Measurements from ENCODE around the gene LRRK1.
"Not testable (repeated sequence)": the region's sequence is repeated elsewhere in the genome, so short reads cannot be mapped to it uniquely, and the experiment has no call there.

LRRK1 gene

DNA sequence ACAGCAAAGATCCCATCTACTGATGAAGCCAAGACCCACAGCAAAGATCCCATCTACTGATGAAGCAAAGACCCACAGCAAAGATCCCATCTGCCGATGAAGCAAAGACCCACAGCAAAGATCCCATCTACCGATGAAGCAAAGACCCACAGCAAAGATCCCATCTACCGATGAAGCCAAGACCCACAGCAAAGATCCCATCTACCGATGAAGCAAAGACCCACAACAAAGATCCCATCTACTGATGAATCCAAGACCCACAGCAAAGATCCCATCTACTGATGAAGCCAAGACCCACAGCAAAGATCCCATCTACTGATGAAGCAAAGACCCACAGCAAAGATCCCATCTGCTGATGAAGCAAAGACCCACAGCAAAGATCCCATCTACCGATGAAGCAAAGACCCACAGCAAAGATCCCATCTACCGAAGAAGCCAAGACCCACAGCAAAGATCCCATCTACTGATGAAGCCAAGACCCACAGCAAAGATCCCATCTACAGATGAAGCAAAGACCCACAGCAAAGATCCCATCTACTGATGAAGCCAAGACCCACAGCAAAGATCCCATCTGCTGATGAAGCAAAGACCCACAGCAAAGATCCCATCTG, 176.7 kb downstream of the LRRK1 start:
- DNase-seq (ENCODE audit: low spot score) = not testable (repeated sequence)

DNA sequence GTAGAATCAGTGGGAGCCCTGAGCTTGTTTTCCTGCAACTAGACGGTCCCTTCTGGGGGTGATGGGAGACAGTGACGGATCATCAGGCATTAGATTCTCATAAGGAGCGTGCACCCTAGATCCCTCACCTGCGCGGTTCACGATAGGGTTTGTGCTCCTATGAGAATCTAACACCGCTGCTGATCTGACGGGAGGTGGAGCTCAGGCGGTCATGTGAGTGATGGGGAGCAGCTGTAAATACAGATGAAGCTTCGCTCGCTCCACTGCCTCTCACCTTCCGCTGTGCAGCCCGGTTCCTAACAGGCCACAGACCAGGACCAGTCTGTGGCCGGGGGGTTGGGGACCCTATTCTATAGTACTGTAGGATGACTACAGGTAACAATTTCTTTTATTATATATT, 178.0 kb downstream of the LRRK1 start:
- DNase-seq (ENCODE audit: low spot score) = no peak

DNA sequence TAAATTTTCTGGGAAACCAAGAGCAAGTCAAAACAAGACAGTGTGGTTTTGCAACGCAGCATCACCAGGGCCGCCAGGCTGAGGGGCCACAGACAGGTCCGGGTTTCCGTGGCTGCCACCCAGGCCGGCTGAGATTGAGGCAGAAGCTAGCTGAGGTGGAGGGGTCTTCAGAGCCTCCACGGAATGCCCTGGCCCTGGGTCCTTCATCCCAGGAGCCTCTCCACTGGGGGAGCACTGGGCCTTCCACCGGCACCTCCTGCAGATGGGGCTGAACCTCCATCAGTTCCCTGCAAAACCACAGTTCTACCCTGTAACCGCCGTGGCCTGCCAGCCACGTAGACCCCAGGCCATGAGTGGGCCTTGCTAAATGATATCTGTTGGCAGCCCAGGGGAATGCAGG, 180.0 kb downstream of the LRRK1 start:
- no peak for DNase-seq (ENCODE audit: low spot score)

DNA sequence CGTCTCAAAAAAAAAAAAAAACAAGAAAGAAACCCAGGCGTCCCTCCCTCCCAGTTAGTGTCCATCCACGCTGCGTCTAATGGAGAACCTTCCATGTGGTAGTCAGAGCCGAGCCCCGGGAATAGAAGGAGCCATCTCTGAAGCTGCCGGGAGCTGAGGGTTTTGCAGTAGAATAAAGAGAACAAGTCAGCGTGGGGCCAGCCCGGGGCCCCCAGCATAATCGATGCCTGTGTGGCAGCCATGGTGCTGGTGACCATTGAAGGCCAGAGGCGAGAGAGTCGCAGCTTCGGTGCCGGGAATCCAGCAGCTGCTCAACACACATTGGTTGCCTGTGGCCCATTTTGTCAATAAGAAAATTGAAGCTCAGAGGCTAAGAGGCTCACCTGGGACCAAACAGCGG, 181.0 kb downstream of the LRRK1 start:
- no peak for DNase-seq (ENCODE audit: low spot score)

DNA sequence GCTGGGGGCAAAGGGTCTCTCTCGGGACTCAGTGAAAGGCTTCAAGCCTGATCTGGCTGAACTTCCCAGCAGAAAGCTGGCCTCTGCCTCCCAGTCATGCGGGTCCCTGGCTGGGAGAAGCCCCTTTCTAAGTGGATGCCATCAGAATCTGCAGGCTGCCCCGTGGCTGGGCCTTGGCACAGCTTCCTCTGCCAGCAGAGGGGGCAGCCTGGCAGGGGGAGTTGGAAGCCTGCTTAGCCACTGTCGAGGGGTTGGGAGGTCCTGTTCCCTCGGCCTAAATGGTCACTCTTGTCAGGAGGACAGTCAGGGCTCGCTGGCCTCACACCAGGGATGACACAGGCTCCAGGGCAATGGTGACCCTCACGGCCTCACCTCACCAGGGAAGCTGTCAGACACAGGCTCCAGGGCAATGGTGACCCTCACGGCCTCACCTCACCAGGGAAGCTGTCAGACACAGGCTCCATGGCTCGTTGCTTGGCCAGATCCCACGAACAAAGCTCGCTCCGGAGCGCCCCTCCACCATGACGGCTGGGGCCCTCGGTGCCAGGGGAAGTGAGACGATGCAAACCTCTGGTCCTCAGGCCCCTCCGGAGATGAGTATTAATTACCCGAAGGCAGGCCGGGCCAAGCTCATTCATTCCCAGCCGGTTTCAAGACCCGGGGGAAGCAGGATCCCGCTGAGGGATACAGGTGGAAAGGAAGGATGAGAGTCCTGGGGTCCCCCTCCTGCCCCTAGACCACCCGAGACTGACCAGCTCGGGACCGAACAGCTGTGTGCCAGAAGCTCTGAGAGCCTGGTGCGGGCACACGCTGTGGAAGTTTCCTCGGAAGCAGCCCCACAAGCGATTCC, 181.7 kb downstream of the LRRK1 start:
- DNase-seq (ENCODE audit: low spot score) = no peak

DNA sequence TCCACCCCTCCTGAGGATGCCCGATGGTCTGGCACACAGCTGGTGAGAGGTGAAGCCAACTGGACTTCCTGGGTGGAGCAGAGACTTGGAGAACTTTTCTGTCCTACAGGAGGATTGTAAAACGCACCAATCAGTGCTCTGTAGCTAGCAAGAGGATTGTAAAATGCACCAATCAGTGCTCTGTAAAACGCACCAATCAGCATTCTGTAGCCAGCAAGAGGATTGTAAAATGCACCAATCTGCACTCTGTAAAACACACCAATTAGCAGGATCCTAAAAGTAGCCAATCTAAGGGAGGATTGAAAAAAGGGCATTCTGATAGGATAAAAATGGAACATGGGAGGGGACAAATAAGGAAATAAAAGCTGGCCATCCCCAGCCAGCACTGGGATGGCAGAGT, 182.5 kb downstream of the LRRK1 start:
- DNase-seq (ENCODE audit: low spot score) = no peak

DNA sequence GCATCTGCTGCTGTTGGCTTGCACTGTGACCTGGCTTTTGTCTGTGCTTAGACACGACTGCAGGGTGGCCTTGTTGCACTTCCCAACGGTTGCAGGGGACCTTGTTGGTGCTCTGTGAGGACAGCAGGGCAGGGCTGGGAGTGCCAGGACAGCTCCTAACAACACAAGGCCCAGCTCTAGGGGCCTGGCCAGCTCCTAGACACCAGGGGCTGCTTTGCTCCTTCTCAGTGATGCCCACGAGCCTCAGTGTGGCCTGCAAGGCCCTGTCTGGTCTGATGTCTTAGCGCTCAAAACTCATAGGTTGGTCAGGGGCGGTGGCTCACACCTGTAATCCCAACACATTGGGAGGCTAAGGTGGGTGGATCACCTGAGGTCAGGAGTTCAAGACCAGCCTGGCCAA, 183.6 kb downstream of the LRRK1 start:
- no peak for DNase-seq (ENCODE audit: low spot score)

DNA sequence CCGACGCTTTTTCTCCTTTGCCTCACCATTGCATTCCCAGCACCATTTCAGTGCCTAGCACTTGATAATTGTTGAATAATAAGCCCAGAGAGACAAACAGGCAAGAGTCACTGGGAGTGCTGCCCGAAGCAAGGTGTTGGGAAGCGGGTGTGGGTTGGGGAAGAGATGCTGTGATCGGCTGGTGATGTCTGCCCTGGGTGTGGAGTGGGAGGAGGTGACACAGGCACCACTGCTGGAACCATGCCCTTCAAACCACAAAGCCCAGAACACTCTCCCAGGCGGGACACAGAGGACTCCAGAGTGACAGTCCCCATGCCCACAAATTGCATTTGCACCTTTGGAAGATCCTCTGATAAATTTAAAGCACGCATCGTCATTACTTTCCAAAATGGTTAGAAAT, 184.4 kb downstream of the LRRK1 start:
- no peak for DNase-seq (ENCODE audit: low spot score)

DNA sequence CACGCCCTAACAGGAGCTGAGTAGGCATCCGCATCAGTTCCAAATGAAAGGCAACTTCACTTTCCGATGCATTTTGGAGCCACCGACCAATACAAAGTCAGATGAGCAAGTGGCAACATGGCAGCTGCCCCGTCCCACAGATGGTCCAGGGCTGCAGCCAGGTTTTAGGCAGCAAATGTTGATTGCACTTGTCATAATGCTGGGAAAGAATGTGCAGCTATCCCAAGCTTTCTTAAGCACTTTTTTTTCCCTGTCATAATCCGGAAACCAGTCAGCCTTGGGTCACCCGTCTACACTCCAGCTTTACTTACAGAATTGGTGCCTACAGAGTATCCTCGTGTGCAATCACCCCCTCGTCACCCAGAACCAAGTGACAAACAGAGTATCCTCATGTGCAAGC, 185.0 kb downstream of the LRRK1 start:
- DNase-seq (ENCODE audit: low spot score) = no peak

DNA sequence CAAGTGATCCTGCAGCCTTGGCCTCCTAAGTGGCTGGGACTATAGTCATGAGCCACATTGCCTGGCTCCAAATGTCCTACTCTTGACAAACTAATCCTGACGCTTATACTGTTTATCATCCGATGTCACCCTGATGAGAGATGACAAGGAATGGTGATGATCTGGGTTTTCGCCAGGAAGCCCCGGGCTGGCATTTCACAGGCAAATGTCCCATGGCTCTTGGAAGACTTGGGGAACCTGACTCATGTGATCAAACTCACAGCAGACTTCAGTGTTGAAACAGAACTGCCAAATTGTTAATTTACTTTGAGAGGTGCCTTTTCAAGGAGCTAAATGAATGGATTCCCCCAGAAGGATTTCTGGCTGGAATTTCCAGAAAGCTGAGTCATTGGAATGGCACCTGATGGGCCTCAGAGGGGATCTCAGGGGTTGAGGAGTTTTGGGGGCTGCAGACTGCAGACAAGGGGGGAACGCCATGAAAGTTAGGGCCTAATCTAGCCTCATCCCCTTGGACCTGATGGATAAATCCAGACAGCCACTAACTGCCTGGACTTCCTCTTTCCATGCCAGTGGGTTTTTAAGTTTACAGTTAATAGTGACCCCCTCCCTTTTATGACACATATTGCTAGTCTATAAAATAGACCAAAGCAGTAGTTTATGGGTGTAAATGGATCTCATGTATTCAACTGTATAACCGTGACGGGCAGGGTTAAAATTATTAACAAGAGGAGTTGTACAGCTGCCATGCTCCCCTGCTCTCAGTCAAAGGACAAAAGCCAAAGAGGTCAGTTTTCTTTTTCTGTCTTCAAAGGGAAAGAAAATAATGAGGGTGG, 186.1 kb downstream of the LRRK1 start:
- DNase-seq (ENCODE audit: low spot score) = no peak

DNA sequence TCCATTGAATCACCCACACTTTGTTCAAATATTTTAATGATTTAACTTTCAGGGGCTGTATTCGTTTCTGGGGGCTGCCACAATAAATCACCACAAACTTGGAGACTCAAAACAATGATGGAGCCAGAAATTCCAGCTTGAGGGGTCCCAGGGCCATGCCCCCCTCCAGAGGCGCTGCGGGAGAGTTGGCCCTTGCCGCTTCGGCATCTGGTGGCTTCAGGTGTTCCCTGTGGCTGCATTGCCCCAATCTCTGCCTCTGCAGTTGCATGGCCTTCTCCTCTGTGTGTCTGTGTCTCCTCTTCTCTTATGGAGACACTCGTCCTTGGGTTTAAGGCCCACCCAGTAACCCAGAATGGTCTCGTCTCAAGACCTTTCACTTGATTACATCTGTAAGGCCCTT, 187.9 kb downstream of the LRRK1 start:
- no peak for DNase-seq (ENCODE audit: low spot score)

DNA sequence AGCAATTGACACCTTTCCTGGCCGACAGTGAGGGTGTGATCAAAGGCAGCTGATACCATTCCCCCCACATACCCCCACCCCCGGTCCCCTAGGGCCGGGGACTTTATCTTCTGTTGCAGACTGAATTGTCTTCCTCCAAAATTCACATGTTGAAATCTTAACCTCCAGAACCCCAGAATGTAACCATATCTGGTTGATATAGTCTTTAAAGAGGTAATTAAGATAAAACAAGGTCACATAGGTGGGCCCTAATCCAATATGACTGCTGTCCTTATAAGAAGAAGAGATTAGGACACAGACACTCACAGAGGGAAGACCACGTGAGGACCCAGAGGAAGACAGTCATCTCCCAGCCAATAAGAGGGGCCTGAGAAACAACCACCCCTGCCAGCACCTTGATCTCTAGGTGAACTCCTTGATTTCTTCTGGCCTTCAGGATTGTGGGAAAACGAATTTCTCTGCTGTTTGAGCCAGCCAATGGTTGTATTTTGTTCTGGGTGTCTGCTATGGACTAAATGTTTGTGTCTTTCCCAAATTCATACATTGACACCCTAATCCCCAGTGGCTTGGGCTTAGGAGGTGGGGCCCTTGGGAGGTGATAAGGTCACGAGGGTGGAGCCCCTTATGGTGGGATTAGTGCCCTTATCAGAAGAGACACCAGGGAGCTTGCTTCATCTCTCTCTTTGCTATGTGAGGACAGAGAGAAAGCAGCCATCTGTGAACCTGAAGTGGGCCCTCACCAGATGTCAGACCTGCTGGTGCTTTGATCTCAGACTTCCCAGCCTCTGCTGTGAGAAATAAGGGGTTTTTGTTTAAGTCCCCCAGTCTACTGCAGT, 188.7 kb downstream of the LRRK1 start:
- no peak for DNase-seq (ENCODE audit: low spot score)

DNA sequence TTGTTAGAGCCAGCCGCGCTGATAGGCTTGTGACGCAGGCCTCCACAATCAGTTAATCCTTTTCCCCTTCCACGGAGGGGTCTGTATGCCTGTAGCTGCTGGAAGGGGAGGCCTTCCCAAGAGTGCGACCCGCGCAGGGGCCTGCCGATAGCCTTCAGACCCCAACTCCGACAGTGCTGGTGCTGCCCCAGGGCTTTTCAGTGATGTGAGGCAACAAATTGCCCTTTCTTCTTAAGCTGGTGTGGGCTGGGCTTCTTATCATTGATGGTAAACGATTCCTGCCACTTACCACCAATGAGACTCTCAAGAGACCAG, 189.3 kb downstream of the LRRK1 start:
- DNase-seq (ENCODE audit: low spot score) = no peak

DNA sequence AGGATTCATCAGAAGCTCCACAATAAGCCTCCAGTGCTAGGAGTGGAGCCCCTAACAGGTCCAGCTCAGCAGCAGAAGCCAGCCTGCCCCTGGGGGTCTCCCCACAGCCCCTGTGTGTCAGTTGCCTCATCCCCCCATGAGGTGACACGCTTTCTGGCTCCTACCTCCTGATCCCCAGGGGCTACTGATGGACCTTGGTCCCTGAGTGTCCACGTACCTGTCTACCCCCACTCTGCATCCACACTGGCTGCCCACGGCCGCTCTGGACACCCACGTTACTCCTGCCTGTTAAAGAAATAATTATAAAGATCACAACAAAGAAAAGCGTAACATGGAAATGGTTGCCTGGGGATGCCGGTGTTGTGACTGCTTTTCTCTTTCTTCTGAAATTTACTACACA, 189.6 kb downstream of the LRRK1 start:
- DNase-seq (ENCODE audit: low spot score) = no peak

DNA sequence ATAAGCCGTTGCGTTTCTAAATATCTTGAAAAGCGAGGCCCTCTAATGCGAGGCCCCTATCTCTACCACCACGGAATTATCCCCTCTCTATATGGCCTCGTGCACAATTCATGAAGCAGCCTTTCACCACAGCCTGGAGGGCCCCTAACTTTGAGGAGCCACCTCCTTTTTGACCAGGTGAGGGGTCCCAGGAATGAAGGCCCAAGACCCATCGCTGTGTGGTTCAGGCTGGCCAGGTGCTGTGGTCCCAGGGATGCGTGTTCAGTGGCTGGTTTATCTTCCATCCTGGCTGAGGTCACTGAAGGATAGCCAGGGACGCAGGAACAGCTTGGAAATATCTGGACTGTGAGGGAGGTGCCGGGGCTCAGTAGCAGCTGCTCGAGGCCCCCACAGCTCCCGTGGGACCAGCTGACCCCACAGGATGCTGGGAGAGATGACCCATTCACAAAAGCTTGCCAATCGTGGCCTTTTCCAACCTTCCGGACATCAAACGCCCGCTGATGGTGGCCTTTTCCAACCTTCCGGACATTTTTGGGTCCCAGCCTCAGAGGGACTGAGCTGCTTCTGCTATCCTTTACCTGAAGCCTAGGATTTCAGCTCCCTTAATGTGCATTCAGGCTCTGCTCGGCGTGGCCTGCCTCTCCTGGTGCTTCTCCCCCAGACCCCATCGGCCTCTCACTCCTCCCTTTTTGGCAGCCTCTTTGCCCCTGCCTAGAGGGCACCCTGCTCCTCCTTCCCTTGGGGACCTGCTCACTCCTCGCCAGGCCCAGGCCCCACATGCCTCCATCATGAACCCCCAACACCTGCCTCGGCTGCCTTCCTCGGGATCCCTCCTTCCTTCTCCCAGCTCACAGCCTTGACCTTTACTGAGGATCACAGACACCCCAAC, 191.8 kb downstream of the LRRK1 start:
- DNase-seq (ENCODE audit: low spot score) = no peak

DNA sequence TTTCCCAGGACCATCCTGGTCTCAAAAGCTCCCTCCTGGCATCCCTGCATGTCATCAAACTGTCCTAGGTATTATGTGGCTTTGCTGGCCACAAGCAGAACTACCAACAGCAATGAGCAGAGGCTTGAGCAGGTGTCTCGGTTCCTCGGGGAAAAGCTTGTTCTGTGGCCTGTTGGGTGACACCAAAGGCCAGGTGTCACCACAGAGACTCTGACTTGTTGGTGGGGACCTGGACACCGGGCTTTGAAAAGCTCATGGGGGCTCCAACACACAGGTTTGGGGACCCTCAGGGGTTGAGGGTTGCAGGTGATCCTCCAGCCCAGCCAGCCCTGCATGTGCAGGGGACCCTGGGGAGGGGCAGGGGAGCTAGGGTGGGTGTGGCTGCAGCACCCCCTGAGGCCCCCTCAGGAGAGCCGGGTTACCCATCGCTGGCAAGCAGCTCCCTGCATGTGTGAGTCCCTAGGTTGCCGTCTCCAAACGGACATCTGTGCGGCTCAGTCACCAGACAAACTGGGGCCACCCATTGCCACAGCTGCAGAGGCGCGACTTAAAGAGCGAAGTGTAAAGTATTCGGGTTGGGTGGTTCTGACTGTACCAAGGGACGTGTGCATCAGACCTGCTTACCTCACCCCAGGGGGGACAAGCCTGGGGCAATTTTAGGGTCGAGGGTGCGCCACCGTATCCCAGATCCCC, 192.6 kb downstream of the LRRK1 start:
- DNase-seq (ENCODE audit: low spot score) = no peak

DNA sequence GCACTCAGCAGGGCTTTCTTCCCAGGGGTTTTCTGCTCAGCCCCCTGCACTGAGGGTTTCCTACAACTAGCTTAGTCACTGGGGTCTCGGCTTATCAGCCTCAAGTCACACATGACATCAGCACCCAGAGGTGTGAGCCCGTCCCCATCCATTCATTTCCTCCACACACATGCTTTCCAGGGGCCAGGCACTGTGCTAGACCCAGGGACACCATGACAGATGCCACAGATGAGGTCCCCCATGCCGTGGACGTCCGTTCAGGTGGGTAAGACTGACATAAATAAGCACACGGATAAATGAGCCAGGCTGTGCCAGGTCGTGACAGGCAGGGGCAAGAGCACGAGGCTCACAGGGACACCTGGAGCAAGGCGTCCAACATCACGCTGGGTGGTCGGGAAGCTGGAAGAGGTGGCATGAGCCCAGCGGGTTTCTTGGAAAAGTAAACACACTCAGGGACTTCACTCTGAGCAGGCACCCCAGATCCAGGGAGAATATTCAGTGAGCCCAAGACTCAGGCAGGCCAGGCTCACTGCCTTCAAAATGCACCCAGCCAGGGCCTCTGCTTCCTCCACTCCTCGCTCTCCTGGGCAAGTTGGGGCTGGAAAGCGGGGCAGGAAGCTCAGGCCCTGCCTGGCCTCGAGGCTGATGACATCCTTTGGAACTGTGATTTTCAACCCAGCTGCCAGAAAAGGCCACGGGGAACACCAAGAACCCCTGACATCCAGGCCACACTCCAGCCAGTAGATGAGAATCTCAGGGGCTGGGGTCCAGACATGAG, 193.4 kb downstream of the LRRK1 start:
- no peak for DNase-seq (ENCODE audit: low spot score)

DNA sequence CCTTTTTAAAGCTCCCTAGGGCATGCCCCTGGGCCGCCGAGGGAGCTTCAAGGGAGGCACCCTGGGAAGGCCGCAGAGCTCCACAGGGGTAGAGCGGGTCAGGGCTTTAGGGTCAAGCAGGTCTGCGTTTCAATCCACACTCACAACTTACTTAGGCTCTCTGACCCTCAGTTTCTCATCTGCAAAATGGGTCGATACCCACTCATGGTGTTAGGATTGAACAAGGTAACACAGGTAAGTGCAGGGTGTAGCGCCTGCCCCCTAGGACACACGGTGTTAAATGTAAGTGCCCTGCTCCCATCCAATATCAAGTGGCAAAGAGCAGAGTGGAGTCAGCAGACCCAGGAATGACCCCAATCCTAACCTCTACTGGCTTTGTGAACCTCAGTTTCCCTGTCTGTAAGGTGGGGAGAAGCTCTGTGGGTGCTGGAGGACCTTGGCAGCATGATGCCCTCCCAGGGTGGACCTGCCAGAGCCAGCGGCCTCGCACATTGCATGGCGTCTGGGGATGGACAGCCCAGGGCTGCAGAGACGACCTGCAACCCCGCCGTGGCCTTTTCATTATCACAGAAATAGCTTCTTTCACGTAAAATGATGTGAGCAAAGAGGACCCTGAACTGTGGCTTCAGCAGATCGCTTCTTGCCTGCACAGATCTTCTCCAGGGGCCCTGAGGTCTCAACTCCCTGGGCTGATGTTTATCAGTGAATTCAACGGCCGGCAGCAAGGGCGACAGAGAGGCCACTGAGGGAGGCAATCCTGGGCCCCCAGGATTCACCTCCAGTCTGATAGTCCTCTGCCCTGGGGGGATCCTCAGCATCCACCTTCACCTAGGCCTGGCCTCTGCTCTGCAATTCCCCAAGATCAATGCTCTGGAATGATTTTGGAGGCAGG, 194.2 kb downstream of the LRRK1 start:
- no peak for DNase-seq (ENCODE audit: low spot score)

DNA sequence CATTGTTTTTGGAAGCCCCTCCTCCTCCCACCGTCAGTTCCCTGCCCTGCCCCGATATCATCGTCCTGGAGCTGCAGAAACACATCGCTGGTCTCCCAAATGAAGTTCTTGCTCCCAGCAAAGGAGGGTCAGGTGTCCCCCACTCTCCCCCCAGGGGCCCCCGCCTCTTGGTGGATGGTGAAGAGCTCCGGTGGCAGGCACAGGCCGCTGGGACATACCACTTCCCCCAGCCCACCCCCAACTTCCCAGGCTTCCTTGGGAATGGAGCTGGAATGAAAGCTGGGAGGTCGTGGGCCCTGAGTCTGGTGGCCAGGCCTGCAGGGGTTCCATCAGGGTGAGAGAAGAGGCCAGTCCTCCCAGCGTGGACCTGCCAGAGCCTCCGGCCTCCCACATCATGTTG, 195.0 kb downstream of the LRRK1 start:
- DNase-seq (ENCODE audit: low spot score) = no peak

Measured in HuH-7 (cell line).